RWPE1 (cell line): Measurements from ENCODE around the gene PHOX2B.

Experiments
- CTCF ChIA-PET: fragments of 350-600 bp; sonication (Branson Sonifier 250); formaldehyde crosslinking; extraction: SDS; loops from one replicate; lab custom pipeline; 2021; lab: Yijun Ruan, JAX
- POLR2A ChIA-PET: fragments of 400-600 bp; formaldehyde crosslinking; extraction: SDS; loops from one replicate; lab custom pipeline; 2020; ENCODE audit warnings: antibody characterized with exemption; ENCODE audit not compliant: low non-redundant PET; lab: Yijun Ruan, JAX
- DNase-seq: peaks from one replicate; pipeline ENCODE4 v3.0.0; 2012; ENCODE audit warnings: low spot score
- H3K27ac ChIP-seq: fragments of 450-650 bp; 2 replicates; pipeline ENCODE4 v1.5.1; 2017
- CTCF ChIP-seq: fragments of 450-650 bp; conservative IDR thresholded peaks from 2 replicates; pipeline ENCODE4 v1.5.1; 2017; ENCODE audit warnings: low read depth, mild to moderate bottlenecking

Gene PHOX2B

GRCh38 chr4:41757521-41758156 lies 9.1 kb upstream of the PHOX2B start:
- H3K27ac ChIP-seq: no peak overlapping the region
- DNase-seq: no peak
- ChIA-PET CTCF (no interaction called here), POLR2A (no interaction called here)
- TF ChIP-seq CTCF: no peak

GRCh38 chr4:41753942-41754341 lies 5.4 kb upstream of the PHOX2B start:
- ChIA-PET CTCF (no interaction called here), POLR2A (no interaction called here)
- no peak for DNase-seq
- TF ChIP-seq CTCF: no peak
- H3K27ac ChIP-seq: no peak overlapping the region

GRCh38 chr4:41752081-41752836 lies 3.7 kb upstream of the PHOX2B start:
- DNase-seq: no peak
- H3K27ac ChIP-seq: no peak overlapping the region
- no peak for TF ChIP-seq CTCF
- ChIA-PET POLR2A (no interaction called here), CTCF (no interaction called here)

GRCh38 chr4:41751449-41752061 lies 3.0 kb upstream of the PHOX2B start:
- POLR2A ChIA-PET: no interaction called here
- CTCF ChIA-PET: no interaction called here
- H3K27ac ChIP-seq: no peak overlapping the region
- TF ChIP-seq CTCF: peak; percentile 24
- DNase-seq: no peak

- H3K27ac ChIP-seq: no peak overlapping the region
- DNase-seq: no peak
- CTCF ChIA-PET: no interaction called here
- no peak for TF ChIP-seq CTCF
- POLR2A ChIA-PET: no interaction called here
Measured at GRCh38 chr4:41750626-41751448, 2.3 kb upstream of the PHOX2B start.

GRCh38 chr4:41750121-41750625 lies 1.6 kb upstream of the PHOX2B start:
- ChIA-PET POLR2A (no interaction called here), CTCF (no interaction called here)
- DNase-seq: no peak
- TF ChIP-seq CTCF: no peak
- H3K27ac ChIP-seq: no peak overlapping the region
